ENCODE results near the gene FAM171A1.
"Not testable (repeated sequence)": the region's sequence is repeated elsewhere in the genome, so short reads cannot be mapped to it uniquely, and the experiment has no call there.

FAM171A1 gene

GRCh38 chr10:15334650-15335323 is 36.3 kb downstream of the FAM171A1 start:
- H3K27ac ChIP-seq = no peak overlapping the region
- TF ChIP-seq ZFX (IDR thresholded peaks at IDR 0.05; ENCODE audit: borderline replicate concordance) (no peak), CTCF (IDR thresholded peaks at IDR 0.05) (no peak)

GRCh38 chr10:15333909-15334649 is 37.0 kb downstream of the FAM171A1 start:
- TF ChIP-seq ZFX (IDR thresholded peaks at IDR 0.05; ENCODE audit: borderline replicate concordance) = no peak
- TF ChIP-seq CTCF (IDR thresholded peaks at IDR 0.05) = no peak
- no peak overlapping the region for H3K27ac ChIP-seq

DNA sequence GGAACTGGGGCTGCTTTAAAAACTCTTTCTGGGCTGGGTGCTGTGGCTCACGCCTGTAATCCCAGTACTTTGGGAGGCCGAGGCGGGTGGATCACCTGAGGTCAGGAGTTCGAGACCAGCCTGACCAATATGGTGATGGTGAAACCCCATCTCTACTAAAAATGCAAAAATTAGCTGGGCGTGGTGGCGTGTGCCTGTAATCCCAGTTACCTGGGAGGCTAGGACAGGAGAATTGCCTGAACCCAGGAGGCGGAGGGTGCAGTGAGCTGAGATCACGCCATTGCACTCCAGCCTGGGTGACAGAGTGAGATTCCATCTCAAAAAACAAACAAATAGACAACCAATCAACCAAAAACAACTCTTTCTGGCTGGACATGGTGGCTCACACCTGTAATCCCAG is 37.9 kb downstream of the FAM171A1 start:
- not testable (repeated sequence) for H3K27ac ChIP-seq

DNA sequence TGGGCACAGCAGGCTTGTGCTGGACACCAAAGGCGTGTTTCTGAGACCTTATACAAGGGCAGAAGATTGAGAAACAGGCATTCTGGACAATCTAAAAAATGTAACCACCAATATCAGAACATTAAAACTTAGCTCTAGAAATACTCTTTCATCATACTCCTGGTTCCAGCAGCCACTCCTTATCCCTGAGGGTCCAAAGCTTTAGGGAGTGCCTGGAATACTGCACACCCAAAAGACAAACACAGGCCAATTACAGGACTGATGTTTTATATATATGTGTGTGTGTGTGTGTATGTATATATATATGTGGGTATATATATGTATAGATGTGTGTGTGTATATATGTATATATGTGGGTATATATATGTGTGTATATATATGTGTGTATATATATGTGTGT is 39.6 kb downstream of the FAM171A1 start:
- no peak overlapping the region for H3K27ac ChIP-seq
- TF ChIP-seq CTCF (IDR thresholded peaks at IDR 0.05) = no peak
- no peak for TF ChIP-seq ZFX (IDR thresholded peaks at IDR 0.05; ENCODE audit: borderline replicate concordance)

DNA sequence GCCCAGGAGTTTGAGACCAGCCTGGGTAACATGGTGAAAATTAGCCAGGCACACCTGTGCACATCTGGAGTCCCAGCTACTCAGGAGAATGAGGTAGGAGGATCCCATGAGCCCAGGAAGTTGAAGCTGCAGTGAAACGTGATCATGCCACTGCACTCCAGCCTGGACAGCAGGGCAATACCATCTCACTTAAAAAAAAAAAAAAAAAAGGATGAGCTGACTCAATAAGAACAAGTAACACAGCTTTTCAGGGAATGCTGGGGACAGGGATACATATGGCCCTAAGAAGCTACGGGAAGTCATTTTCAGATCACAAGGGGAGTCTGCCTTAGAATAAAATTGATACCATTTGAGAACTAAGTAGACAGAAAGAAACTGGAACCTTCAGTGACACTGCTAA is 41.7 kb downstream of the FAM171A1 start:
- no peak for TF ChIP-seq ZFX (IDR thresholded peaks at IDR 0.05; ENCODE audit: borderline replicate concordance)
- no peak for TF ChIP-seq CTCF (IDR thresholded peaks at IDR 0.05)
- H3K27ac ChIP-seq = no peak overlapping the region

GRCh38 chr10:15325944-15326284 is 45.2 kb downstream of the FAM171A1 start:
- TF ChIP-seq ZFX (IDR thresholded peaks at IDR 0.05; ENCODE audit: borderline replicate concordance) (no peak), CTCF (IDR thresholded peaks at IDR 0.05) (no peak)
- no peak overlapping the region for H3K27ac ChIP-seq

DNA sequence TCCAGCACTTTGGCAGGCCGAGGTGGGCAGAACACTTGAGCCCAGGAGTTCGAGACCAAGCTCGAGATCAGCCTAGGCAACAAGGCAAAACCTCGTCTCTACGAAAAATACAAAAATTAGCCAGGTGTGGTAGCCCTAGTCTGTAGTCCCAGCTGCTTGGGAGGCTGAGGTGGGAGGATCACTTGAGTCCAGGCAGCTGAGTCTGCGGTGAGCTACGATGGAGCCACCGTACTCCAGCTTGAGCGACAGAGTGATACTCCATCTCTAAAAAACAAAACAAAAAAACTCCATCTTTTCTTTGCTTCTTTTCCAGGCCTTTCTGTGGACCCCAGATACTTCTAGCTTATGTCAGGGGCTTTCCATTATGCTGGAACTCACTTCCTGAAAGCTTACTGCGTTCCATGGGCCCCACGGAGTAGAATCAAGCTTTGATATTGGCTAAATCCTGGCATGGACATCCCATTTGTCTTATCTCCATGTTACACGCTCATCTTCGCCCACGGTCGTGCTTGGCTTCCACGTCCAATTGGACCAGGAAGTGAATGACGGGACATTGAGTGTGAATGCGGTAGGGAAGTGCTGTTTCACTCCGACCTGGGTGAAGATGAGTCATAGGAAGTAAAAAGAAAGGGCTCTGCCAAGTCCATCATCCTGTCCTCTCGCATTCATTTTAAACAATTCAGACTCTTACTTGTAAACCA is 45.7 kb downstream of the FAM171A1 start:
- no peak overlapping the region for H3K27ac ChIP-seq
- TF ChIP-seq CTCF (IDR thresholded peaks at IDR 0.05) (no peak), ZFX (IDR thresholded peaks at IDR 0.05; ENCODE audit: borderline replicate concordance) (no peak)
